ENCODE measurements around the gene DPYSL5. TPM values are rescaled to one million over a fixed set of nuclear protein-coding genes. Genes with fewer than 3 reads are reported as not detected.

Gene DPYSL5
- total and polyA plus RNA-seq, 12 donors = 0.01 to 0.12 TPM; not detected in 10

DNA sequence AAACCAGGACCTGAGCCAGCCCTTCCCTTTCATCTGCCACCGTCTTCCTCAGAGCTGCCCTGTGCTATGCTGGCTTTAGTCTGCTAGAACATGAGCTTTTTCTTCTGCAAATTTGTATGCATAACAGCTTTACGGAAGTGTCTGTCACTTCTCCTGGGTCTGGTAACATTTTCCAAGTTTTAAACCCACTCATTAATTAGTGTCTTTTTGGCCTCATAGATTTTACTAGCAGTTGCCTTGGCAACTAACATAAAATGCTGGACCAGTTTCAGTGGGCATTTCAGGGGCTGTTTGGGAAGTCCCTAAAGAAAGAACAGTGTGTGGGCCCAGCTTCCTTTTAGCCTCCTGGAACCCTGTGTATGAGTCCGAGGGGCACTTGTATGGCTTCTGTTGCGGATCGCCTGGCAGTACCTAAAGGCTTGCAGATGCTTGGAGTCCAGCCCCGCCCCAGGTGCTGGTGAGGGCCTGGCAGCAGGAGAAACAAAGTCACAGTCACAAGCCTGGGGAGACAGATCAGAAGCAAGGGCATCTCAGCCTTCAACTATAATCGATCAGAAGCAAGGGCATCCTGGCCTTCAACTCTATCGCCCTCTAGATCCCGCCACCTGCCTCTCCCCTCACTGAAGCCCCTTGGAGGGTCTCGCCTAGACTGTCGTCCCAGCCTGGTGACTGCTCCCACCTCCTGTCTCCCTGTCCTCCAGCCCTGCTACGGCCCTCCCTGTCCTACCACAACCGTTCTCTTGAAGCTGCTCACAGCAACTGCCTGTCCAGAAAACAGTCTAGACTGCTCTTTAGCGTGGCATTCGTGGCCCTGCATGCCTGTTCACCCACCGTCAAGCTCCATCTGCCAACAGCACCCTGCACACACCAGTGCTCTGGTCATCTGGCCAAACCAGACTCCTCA, 85.8 kb downstream of the DPYSL5 start:
- Histone ChIP-seq H3K4me3 (no peak overlapping the region), H3K9me3 (no peaks in the 10 kb centered on the region), H3K4me1 (no peaks in the 10 kb centered on the region), H3K27ac (no peak overlapping the region), H3K36me3 (no peaks in the 10 kb centered on the region), H3K27me3 (peaks cover 0 to 43% (median 16%) of the 10 kb centered on the region in 7 donors)
- no peak for ATAC-seq
- 82 to 84% methylated on average over 16 of the region's 16 CpGs for WGBS, 2 donors
- TF ChIP-seq, protein P1, sequence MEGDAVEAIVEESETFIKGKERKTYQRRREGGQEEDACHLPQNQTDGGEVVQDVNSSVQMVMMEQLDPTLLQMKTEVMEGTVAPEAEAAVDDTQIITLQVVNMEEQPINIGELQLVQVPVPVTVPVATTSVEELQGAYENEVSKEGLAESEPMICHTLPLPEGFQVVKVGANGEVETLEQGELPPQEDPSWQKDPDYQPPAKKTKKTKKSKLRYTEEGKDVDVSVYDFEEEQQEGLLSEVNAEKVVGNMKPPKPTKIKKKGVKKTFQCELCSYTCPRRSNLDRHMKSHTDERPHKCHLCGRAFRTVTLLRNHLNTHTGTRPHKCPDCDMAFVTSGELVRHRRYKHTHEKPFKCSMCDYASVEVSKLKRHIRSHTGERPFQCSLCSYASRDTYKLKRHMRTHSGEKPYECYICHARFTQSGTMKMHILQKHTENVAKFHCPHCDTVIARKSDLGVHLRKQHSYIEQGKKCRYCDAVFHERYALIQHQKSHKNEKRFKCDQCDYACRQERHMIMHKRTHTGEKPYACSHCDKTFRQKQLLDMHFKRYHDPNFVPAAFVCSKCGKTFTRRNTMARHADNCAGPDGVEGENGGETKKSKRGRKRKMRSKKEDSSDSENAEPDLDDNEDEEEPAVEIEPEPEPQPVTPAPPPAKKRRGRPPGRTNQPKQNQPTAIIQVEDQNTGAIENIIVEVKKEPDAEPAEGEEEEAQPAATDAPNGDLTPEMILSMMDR (IDR thresholded peaks at IDR 0.05) = no peak
- no peak for DNase-seq
- intact Hi-C loops (cut with DNase I) = no loop called here

GRCh38 chr2:26934335-26934724, 86.4 kb downstream of the DPYSL5 start:
- Histone ChIP-seq H3K9me3 (no peaks in the 10 kb centered on the region), H3K36me3 (no peaks in the 10 kb centered on the region), H3K27ac (no peak overlapping the region), H3K4me1 (no peaks in the 10 kb centered on the region), H3K27me3 (peaks cover 0 to 37% (median 13%) of the 10 kb centered on the region in 7 donors), H3K4me3 (no peak overlapping the region)
- TF ChIP-seq, protein P1 (IDR thresholded peaks at IDR 0.05) = no peak
- intact Hi-C loops (cut with DNase I) = no loop called here
- DNase-seq (no peak), ATAC-seq (no peak)
- WGBS, 2 donors = 88 to 91% methylated on average over 10 of the region's 10 CpGs

- H3K9me3 ChIP-seq = no peaks in the 10 kb centered on the region
- intact Hi-C loops (cut with DNase I) = no loop called here
- WGBS, 2 donors = 57 to 64% methylated on average over 3 of the region's 3 CpGs
- ATAC-seq = no peak
- peaks cover 0 to 30% (median 8%) of the 10 kb centered on the region in 7 donors for H3K27me3 ChIP-seq
- H3K4me3 ChIP-seq = no peak overlapping the region
- no peaks in the 10 kb centered on the region for H3K36me3 ChIP-seq
- H3K4me1 ChIP-seq = no peaks in the 10 kb centered on the region
- TF ChIP-seq, protein P1 (IDR thresholded peaks at IDR 0.05) = no peak
- DNase-seq = no peak
- H3K27ac ChIP-seq = no peak overlapping the region
These were observed 87.1 kb downstream of the DPYSL5 start for GRCh38 chr2:26934985-26935384.

DNA sequence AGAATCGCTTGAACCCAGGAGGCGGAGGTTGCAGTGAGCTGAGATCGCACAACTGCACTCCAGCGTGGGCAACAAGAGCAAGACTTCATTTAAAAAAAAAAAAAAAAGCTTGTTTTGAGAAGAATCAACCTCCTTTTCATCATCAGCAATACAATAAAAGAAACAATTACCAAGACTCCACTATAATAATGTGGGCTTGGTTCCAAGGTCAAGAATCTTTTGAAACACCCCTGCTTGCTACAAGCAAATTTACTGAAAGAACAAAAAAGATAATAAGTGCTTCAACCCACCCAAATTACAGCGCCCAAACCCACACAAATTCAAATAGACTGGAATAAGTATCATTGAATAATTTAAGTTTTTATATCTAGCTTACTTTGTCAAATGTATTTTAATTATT, 88.9 kb downstream of the DPYSL5 start:
- WGBS, 2 donors = 83 to 87% methylated on average over 5 of the region's 5 CpGs

More for the DNA sequence above, 88.9 kb downstream of the DPYSL5 start:
- no peaks in the 10 kb centered on the region for H3K9me3 ChIP-seq
- TF ChIP-seq, protein P1 (IDR thresholded peaks at IDR 0.05) = no peak
- no peak for ATAC-seq
- H3K36me3 ChIP-seq = no peaks in the 10 kb centered on the region
- H3K27ac ChIP-seq = no peak overlapping the region
- no peaks in the 10 kb centered on the region for H3K4me1 ChIP-seq
- intact Hi-C loops (cut with DNase I) = no loop called here
- no peak overlapping the region for H3K4me3 ChIP-seq
- peaks cover 0 to 21% (median 0%) of the 10 kb centered on the region in 7 donors for H3K27me3 ChIP-seq
- no peak for DNase-seq
